ENCODE data around the gene IRF8.
"Not testable (repeated sequence)": the region's sequence is repeated elsewhere in the genome, so short reads cannot be mapped to it uniquely, and the experiment has no call there.

IRF8 gene

GRCh38 chr16:85940214-85940613 is 41.3 kb downstream of the IRF8 start:
- no peak for DNase-seq

GRCh38 chr16:85941863-85942644 is 43.1 kb downstream of the IRF8 start:
- DNase-seq = no peak

- not testable (repeated sequence) for DNase-seq
These were observed 43.7 kb downstream of the IRF8 start for GRCh38 chr16:85942659-85943058.

- no peak for DNase-seq
These were observed 44.7 kb downstream of the IRF8 start for GRCh38 chr16:85943711-85944110.

- DNase-seq = no peak
These were observed 45.8 kb downstream of the IRF8 start for GRCh38 chr16:85944572-85945423.

GRCh38 chr16:85945424-85945751 is 46.4 kb downstream of the IRF8 start:
- no peak for DNase-seq

GRCh38 chr16:85946541-85947124 is 47.7 kb downstream of the IRF8 start:
- DNase-seq = no peak

- no peak for DNase-seq
These were observed 48.5 kb downstream of the IRF8 start for GRCh38 chr16:85947230-85948137.

- no peak for DNase-seq
These were observed 49.2 kb downstream of the IRF8 start for GRCh38 chr16:85948138-85948509.

- DNase-seq = no peak
These were observed 49.8 kb downstream of the IRF8 start for GRCh38 chr16:85948616-85949265.

- DNase-seq = no peak
These were observed 51.4 kb downstream of the IRF8 start for GRCh38 chr16:85950136-85950918.

- DNase-seq = no peak
These were observed 53.2 kb downstream of the IRF8 start for GRCh38 chr16:85952197-85952596.

GRCh38 chr16:85952811-85953210 is 53.8 kb downstream of the IRF8 start:
- DNase-seq = no peak

GRCh38 chr16:85954927-85955519 is 56.1 kb downstream of the IRF8 start:
- no peak for DNase-seq

GRCh38 chr16:85955566-85955965 is 56.6 kb downstream of the IRF8 start:
- no peak for DNase-seq

- no peak for DNase-seq
These were observed 57.5 kb downstream of the IRF8 start for GRCh38 chr16:85956426-85956825.

GRCh38 chr16:85958731-85959130 is 59.8 kb downstream of the IRF8 start:
- DNase-seq = no peak

- no peak for DNase-seq
These were observed 60.7 kb downstream of the IRF8 start for GRCh38 chr16:85959686-85960085.

- DNase-seq = no peak
These were observed 61.6 kb downstream of the IRF8 start for GRCh38 chr16:85960486-85961046.

Measured in NCI-H187 (cell line).